GM12865 (cell line): Measurements from ENCODE around the gene GNPTAB.

Experiments used
- DNase-seq: peaks from one replicate; pipeline ENCODE4 v3.0.0; 2010; ENCODE audit warnings: low read depth
- H3K4me3 ChIP-seq: 2 replicates; pipeline ENCODE4 v1.5.1; 2011; ENCODE audit warnings: mild to moderate bottlenecking, low read depth, low read length, control low read depth
- CTCF ChIP-seq: IDR thresholded peaks from 2 replicates; pipeline ENCODE4 v1.5.1; 2011; ENCODE audit warnings: low read length, control low read depth, low read depth, inconsistent platforms; ENCODE audit not compliant: insufficient read depth; ENCODE audit errors: missing control alignments

GNPTAB gene

DNA sequence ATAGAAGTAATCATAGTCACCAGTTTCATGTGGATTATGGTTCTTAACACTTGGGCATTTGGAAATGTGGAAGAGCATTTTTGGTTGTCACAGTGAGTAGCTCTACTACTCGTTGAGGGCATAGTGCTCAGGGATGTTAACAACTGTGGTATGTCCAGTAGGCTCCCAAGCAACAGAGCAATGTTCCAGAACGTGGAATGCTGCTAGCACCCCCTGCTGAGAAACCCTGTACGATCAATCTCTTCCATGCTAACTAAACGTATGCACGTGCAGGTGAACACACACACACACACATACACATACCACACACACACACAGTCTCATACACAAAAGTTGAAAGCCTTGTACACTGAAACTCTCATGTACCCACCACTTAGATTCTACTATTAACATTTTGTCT lies 16.6 kb upstream of the GNPTAB start:
- TF ChIP-seq CTCF: no peak
- H3K4me3 ChIP-seq: no peak overlapping the region
- no peak for DNase-seq

DNA sequence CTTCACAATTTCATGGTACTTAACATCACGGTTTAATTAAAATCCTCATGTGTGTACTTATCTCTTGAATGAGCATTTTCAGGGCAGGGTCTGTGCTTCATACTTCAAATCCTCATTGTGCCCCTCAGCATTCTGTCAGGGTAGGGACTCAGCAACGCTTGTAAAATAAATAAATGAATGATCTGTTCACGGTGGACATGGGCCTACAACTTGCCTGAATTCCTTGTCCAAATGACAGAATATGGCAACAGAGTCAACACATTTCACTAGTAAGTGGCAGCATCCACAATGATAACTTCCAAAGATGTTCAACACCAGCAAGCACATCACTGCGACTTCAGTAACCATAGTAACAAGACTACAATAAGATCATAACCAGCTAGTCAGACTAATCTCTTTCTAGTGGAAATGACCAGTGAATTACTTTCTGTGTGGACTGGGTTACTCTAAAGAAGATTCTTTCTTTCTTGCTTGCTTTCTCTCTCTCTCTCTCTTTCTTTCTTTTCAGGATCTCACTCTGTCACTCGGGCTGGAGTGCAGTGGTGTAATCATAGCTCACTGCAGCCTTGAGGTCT lies 14.5 kb upstream of the GNPTAB start:
- TF ChIP-seq CTCF: no peak
- H3K4me3 ChIP-seq: no peak overlapping the region
- DNase-seq: no peak

GRCh38 chr12:101841069-101841468 lies 10.3 kb upstream of the GNPTAB start:
- no peak for DNase-seq
- no peak overlapping the region for H3K4me3 ChIP-seq
- TF ChIP-seq CTCF: no peak

DNA sequence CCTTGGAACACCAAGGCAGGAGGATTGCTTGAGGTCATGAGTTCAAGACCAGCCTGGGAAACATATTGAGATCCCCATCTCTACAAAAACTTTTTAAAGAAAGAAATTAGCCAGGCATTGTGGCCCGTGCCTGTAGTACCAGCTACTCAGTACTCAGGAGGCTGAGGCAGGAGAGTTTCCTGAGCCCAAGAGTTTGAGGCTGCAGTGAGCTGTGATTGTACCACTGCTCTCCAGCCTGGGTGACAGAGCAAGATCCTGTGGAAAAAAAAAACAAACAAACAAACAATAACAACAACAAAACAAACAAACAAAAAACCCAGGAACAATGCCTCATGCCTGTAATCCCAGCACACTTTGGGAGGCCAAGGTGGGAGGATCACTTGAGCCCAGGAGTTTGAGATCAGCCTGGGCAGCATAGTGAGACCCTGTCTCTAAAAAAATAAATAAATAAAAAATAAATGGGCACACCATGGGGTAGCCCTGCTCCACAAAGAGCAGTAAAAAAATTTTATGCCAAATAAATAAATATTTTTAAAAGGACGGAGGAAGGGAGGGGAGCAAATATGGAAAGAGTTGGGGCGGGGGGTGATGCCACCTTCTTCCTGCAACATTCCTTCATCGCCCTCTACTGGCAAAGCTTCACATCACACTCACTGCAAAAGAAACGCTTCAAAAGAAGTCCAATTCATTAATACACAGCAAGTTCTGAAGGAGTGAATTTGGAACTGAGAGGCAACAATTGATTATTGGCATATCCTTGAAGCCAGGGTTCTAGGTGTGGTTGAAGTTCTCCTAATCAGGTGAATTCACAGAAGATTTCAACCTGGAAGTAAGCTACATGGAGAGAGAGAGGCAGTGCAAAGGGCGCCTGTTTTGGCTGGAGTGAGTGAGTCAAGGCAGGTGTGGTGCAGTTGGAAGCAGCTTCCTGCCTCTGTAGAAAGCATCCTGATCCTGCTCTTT lies 8.8 kb upstream of the GNPTAB start:
- peak; percentile 74 for TF ChIP-seq CTCF
- DNase-seq: peak; percentile 81
- no peak overlapping the region for H3K4me3 ChIP-seq

- no peak for TF ChIP-seq CTCF
- DNase-seq: peak; percentile 49
These were observed 8.0 kb upstream of the GNPTAB start for GRCh38 chr12:101838628-101839323.

DNA sequence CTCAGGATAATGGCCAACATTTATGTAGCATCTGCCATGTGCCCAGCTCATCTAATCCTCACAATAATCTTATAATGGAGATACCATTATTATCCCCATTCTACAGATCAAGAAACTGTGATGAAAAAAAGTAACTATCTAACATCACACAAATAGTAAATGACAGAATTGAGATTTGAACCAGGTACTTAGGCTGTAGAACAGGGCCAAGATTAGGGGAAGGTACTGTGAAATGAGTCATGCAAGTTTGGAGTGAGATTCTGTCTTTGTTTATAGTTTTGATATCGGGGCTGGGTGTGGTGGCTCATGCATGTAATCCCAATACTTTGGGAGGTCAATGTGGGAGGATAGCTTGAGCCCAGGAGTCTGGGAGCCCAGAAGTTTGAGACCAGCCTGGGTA lies 1.3 kb upstream of the GNPTAB start:
- DNase-seq: no peak
- no peak overlapping the region for H3K4me3 ChIP-seq
- TF ChIP-seq CTCF: no peak

More at GRCh38 chr12:101838628-101839323, 8.0 kb upstream of the GNPTAB start:
- H3K4me3 ChIP-seq: no peak overlapping the region
